Psoas muscle (tissue), 8 donors: ENCODE measurements around the gene SPTB. TPM values are rescaled to one million over a fixed set of nuclear protein-coding genes. Genes with fewer than 3 reads are reported as not detected.
A peak's percentile ranks its signal among the peaks of the same experiment; 100 is the strongest.

Experiments
- ATAC-seq, 4 donors: fragments of 200-7000 bp; cut with Tn5 transposase; one replicate each; pipeline ENCODE4 v1.9.1; 2020; ENCODE audit warnings: moderate library complexity in 3 of 4, mild to moderate bottlenecking in 2 of 4
- DNase-seq, 2 donors: peaks; one replicate each; pipeline ENCODE4 v3.0.0-alpha.2; 2020
- H3K27ac ChIP-seq: fragments of 200-600 bp; one replicate; pipeline ENCODE4 v1.8.0; 2022
- H3K27me3 ChIP-seq, 3 donors: fragments of 200-600 bp in 1 of 3; one replicate each; pipeline versions ENCODE4 v1.6.1 to v1.8.0; 2013 to 2022; ENCODE audit warnings: low read length in 2 of 3, mild to moderate bottlenecking in 2 of 3, moderate library complexity in 1 of 3; ENCODE audit not compliant: insufficient read depth in 3 of 3
- H3K36me3 ChIP-seq, 2 donors: fragments of 200-600 bp in 1 of 2; one replicate each; pipeline versions ENCODE4 v1.6.1 to v1.8.0; 2013 to 2022; ENCODE audit warnings: low read depth in 1 of 2, mild to moderate bottlenecking in 1 of 2, moderate library complexity in 1 of 2; ENCODE audit not compliant: insufficient read depth in 1 of 2
- H3K4me1 ChIP-seq: fragments of 200-600 bp; one replicate; pipeline ENCODE4 v1.8.0; 2022
- H3K4me3 ChIP-seq: fragments of 200-600 bp; one replicate; pipeline ENCODE4 v1.8.0; 2022; ENCODE audit warnings: mild to moderate bottlenecking
- H3K9me3 ChIP-seq: fragments of 200-600 bp; one replicate; pipeline ENCODE4 v1.8.0; 2022
- WGBS, 3 donors: extraction: QIAGEN DNeasy Blood & Tissue Kit; methylation state at CpG; one replicate each; pipeline versions ENCODE4 v1.1.6 to v1.1.7; 2013; 5-methylcytosine and 5-hydroxymethylcytosine counted together
- intact Hi-C, 2 donors: fragments of 100-400 bp; cut with DNase I; formaldehyde crosslinking; loops; one replicate each; pipeline versions ENCODE4 v1.11.0 to v1.14.2; 2022
- polyA plus RNA-seq, 3 donors: library from polyadenylated mRNA; stranded (reverse); fragments of 200-250 nt; gene quantifications; one replicate each; pipeline ENCODE4 v1.2.3, GENCODE V29; 2013
- total RNA-seq, 4 donors: library from RNA; stranded (reverse); fragmentation: NEBNext Ultra II Directional in 2 of 4; extraction: Animal tissue kit (Norgen Biotek cat#: 25700) in 2 of 4; gene quantifications; one replicate each; pipeline versions ENCODE4 v1.2.1 to v1.2.4, GENCODE V29; 2021 to 2023
- TF ChIP-seq, protein P1 (sequence below): fragments of 200-600 bp; IDR thresholded peaks from one replicate; pipeline ENCODE4 v1.8.0; 2022; ENCODE audit warnings: antibody characterized with exemption
- donor health status: healthy with polysubstance abuse.
- donor health status: DM: no; HTN: no; CAD: no; lungs with moderate emphysema.
- donor health status: Bipolar disorder and iron deficiency.
- donor health status: healthy.
- donor health status: DM: yes; HTN: yes; CAD: no.
- donor health status: DM: no; HTN: no; CAD: no.
- donor health status: DM: no; HTN: no; CAD: no.
- donor health status: DM: yes; HTN: yes; CAD: no.

Gene SPTB
- total and polyA plus RNA-seq, 7 donors = 43.4 to 540 (median 374) TPM

DNA sequence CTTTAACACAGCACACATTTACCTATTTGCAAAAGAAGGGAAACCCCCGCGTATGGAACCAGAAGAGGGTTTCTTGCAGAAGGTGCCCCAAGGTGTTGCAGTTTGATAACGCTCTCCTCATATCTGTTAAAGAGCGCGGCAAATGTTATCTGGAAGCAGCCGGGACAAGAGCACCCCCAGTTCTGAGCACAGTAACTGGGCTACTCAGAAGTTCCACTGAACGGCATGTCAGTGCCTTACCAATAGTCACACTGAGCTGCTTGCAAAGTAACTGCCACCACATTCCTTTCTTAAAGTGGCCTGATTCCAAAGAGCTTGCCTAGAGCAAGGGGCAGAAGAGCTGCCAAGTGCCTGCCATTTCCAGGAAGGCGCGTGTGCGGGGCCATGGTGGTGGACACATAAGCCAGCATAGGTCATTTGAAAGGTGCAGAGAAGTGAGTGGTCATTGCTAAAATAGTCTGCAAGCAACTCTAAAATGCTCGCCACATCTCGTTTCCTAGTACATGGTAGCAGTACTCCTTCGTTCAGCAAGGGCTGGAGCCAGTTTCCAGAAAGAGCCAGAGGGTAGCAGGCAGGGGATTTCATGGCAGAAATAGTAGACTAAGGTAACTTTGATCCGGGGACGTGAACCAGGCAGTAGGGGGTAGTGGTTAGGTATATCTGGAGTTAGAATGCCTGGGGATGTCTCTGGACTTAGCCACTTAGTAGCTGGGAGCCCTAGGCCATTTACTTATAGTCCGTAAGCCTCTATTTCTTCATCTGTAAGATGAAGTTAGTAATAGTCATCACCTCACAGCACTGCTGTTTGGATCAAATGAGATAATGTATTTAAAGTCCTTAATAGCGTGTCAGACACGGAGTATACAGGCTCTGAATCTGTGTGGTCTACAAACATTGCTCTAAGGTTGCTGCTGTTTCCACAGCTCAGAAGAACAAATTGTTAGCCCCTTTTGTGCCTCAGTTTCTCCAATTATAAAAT is 37.6 kb downstream of the SPTB start:
- Histone ChIP-seq H3K36me3 (no peaks in the 10 kb centered on the region), H3K4me3 (peak overlapping the region; percentile 40), H3K27me3 (no peaks in the 10 kb centered on the region), H3K4me1 (peaks cover 91% of the 10 kb centered on the region), H3K9me3 (no peaks in the 10 kb centered on the region), H3K27ac (peak overlapping the region; percentile 96)
- peak; percentile 77 to 85 (median 80) for ATAC-seq
- TF ChIP-seq, protein P1, sequence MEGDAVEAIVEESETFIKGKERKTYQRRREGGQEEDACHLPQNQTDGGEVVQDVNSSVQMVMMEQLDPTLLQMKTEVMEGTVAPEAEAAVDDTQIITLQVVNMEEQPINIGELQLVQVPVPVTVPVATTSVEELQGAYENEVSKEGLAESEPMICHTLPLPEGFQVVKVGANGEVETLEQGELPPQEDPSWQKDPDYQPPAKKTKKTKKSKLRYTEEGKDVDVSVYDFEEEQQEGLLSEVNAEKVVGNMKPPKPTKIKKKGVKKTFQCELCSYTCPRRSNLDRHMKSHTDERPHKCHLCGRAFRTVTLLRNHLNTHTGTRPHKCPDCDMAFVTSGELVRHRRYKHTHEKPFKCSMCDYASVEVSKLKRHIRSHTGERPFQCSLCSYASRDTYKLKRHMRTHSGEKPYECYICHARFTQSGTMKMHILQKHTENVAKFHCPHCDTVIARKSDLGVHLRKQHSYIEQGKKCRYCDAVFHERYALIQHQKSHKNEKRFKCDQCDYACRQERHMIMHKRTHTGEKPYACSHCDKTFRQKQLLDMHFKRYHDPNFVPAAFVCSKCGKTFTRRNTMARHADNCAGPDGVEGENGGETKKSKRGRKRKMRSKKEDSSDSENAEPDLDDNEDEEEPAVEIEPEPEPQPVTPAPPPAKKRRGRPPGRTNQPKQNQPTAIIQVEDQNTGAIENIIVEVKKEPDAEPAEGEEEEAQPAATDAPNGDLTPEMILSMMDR = no peak
- intact Hi-C loops = loop anchor here (1.0 to 5.0 kb wide), 3 partner anchors 17 to 37 kb away; partner anchors contain the start of gene SPTB (in 2 of the 2)
- WGBS, 3 donors = 21 to 39% (median 28%) methylated on average over 18 of the region's 18 CpGs
- DNase-seq = peak; percentile 75 to 92

DNA sequence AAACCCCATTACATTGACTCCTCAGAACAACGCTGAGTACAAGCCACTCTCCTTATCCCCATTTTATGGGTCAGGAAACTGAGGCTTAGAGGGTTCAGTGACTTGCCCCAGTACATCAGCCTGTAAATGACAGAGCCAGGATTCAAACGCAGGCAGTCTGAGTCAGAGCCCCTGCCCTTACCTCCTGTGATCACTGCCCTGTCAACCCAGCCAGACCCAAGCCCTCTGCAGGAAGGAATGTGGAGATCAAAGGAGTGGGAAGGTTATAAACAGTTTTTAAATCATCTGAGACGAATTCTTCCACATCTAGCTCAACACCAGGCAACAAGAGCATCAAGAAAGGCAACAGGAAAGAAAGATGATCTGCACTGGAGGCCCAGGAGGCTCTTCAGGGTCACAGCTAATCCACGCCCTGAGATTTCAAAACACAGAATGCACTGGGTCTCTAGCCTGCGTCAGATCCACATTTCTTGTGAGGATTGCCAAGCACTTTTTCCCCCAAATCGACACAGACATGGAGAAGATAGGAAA is 38.5 kb downstream of the SPTB start:
- intact Hi-C loops = loop anchor here (1.0 to 5.0 kb wide), 3 partner anchors 16 to 38 kb away; partner anchors contain the start of gene SPTB (in 2 of the 2)
- Histone ChIP-seq H3K36me3 (no peaks in the 10 kb centered on the region), H3K4me1 (peaks cover 91% of the 10 kb centered on the region), H3K4me3 (peak overlapping the region; percentile 40), H3K9me3 (no peaks in the 10 kb centered on the region), H3K27me3 (no peaks in the 10 kb centered on the region), H3K27ac (peak overlapping the region; percentile 96)
- WGBS, 3 donors = 13 to 24% (median 20%) methylated on average over 6 of the region's 6 CpGs
- TF ChIP-seq, protein P1 = peak; percentile 68
- peak; percentile 76 to 82 (median 81) for ATAC-seq
- DNase-seq = peak; percentile 63 to 84

DNA sequence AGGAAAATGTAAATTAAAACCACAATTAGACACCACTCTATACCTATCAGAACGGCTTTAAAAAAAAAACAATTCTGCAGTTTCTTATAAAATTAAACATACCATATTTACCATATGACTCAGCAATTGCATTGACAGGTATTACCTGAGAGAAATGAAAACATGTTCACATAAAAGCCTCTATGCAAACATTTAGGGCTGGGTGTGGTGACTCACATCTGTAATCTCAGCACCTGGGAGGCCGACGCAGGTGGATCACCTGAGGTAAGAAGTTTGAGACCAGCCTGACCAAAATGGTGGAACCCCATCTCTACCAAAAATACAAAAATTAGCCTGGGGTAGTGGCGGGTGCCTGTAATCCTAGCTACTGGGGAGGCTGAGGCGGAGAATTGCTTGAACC is 41.1 kb downstream of the SPTB start:
- ATAC-seq (no peak), DNase-seq (no peak)
- Histone ChIP-seq H3K36me3 (no peaks in the 10 kb centered on the region), H3K4me1 (peaks cover 86% of the 10 kb centered on the region), H3K27ac (peak overlapping the region; percentile 96), H3K4me3 (no peak overlapping the region), H3K9me3 (no peaks in the 10 kb centered on the region), H3K27me3 (no peaks in the 10 kb centered on the region)
- intact Hi-C loops = no loop called here
- TF ChIP-seq, protein P1 = no peak
- 93 to 97% (median 94%) methylated on average over 5 of the region's 5 CpGs for WGBS, 3 donors

DNA sequence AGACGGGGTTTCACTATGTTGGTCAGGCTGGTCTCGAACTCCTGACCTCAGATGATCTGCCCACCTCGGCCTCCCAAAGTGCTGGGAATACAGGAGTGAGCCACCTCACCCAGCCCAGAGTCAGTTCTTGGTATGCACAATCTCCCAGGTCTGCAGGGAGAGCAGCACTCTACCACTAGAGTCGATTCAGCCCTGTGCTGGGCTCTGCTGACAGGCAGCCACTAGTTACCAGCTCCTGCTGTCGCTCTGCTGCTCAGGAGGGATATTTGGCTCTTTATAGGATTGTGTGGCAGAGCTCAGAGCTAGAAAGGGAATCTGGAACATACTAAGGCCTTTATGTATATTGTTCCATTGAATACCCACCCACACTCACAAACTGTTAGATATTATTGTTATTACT is 44.3 kb downstream of the SPTB start:
- Histone ChIP-seq H3K4me1 (peaks cover 73% of the 10 kb centered on the region), H3K4me3 (no peak overlapping the region), H3K36me3 (no peaks in the 10 kb centered on the region), H3K9me3 (no peaks in the 10 kb centered on the region), H3K27ac (peak overlapping the region; percentile 96), H3K27me3 (no peaks in the 10 kb centered on the region)
- intact Hi-C loops = no loop called here
- peak in 3 of 4 donors; percentile 22 to 47 (median 41) for ATAC-seq
- 76 to 84% (median 77%) methylated on average over 5 of the region's 5 CpGs for WGBS, 3 donors
- no peak for DNase-seq
- TF ChIP-seq, protein P1 = no peak
